Daoy (cell line): ENCODE data around the gene RHOBTB1. TPM values are rescaled to one million over a fixed set of nuclear protein-coding genes. Genes with fewer than 3 reads are reported as not detected.
"Not testable (repeated sequence)": the region's sequence is repeated elsewhere in the genome, so short reads cannot be mapped to it uniquely, and the experiment has no call there.

Source experiments
- DNase-seq: peaks from one replicate; pipeline ENCODE4 v3.0.0-alpha.2; 2015; ENCODE audit warnings: low read depth
- total RNA-seq: library from RNA; depleted of rRNA; stranded (reverse); fragments of >200 nt; shearing (Covaris generic); gene quantifications from 2 replicates; pipeline ENCODE4 v1.2.3, GENCODE V29; 2014; rRNA removed

The RHOBTB1 gene, protein sequence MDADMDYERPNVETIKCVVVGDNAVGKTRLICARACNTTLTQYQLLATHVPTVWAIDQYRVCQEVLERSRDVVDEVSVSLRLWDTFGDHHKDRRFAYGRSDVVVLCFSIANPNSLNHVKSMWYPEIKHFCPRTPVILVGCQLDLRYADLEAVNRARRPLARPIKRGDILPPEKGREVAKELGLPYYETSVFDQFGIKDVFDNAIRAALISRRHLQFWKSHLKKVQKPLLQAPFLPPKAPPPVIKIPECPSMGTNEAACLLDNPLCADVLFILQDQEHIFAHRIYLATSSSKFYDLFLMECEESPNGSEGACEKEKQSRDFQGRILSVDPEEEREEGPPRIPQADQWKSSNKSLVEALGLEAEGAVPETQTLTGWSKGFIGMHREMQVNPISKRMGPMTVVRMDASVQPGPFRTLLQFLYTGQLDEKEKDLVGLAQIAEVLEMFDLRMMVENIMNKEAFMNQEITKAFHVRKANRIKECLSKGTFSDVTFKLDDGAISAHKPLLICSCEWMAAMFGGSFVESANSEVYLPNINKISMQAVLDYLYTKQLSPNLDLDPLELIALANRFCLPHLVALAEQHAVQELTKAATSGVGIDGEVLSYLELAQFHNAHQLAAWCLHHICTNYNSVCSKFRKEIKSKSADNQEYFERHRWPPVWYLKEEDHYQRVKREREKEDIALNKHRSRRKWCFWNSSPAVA
- 4.2 and 5.6 TPM in 2 replicates for total RNA-seq

DNA sequence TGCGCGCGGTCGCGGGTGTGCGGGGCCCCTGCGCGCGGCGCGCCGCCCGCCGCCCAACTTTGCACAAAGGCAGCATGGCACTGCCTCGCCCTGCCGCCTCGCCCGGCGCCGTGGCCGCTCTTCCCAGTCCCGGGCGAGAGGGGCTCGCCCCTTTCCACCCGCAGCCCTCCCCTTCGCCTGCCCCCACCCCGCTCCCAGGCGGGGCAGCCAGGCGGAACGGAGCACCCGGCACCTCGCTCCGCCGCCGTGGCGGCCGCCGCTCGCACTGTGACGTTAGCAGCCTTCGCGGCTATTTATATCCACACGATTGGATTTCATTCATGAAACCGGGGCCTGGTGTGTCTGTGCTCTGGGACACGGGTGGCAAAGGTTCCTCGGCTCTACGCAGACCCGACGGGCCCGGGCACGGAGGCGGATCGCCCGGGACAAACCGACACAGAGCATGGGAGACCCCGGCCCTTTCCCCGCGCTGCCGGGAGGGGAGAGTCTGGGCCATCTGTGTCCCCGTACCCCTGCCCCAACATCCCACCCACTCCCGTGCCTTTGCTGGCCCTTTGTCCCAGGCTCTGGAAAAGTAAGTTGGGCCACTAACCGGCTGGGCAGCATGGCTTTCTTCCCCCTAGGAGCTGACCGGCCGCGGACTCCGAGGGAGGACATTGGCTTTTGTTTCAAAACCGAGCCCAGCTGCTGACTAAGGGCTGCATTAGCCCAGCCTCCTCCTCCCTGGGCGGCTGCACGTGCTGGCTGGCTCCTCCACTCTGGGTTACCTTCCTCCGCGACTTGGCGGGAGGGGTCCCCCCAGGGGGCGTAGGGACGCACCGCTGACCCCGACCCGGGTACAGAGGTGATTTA, at the start of gene RHOBTB1:
TSS of gene RHOBTB1 (minus strand) at position 128 of the 852 bp plus-strand sequence. CDS start 32,643 bp downstream, outside the sequence.
- peak; percentile 74 for DNase-seq

DNA sequence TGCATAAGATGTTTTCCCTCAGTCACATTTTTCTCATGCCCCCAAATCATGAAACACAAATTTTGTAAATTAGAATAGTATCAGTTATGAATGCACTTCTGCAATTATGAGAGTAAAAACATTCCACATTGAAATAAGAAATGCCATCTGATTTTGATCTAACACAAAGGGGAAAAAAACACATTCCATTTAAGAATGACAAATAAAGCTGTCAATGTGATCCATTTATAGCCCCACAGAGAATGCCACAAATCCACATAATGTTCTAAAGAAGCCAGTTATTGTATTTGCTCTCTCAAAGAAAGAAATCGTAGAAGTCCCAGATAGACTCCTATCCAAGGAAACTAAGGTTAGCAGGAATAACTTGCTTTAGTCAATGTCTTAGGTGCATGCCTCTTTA, 48.7 kb upstream of the RHOBTB1 start:
- DNase-seq: no peak

DNA sequence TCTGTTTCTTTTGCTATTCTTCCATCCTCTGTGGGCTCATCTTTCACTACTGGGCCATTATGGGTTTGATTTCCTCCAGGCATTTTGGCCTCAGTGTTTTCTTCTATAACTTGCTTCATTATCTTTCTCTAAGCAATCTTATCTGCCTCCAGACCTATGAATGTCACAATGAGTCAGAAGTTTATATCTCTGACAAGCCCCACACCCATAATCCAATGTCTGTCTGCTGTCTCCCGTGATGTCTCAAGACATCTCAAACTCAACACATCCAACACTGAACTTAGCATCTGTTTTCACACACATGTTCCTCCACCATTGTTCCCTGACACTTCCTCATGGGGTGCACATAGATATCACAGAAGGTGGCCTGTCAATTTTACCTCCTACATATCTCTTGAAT, 46.7 kb upstream of the RHOBTB1 start:
- no peak for DNase-seq

DNA sequence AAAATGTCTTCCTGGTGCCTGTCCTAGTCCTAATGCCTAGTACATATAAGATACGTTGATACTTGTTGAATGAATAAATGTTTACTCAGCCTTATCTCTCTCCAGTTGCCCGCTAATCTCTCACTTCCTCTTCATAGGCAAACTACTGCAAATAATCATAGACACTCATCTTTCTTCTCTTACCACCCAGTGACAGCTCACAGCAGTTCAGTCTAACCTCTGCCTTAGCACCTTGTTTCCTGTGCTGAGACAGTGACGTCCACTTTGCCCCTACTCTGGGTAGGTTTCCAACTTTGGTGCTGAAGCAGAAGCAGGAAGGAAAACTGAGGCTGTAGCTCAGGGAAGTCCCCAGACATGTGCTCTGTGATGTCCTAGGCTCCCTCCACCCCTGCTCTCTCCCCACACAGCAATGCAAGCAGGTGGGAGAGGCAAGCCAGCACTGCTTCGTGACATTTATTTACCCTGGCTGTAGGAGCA, 45.5 kb upstream of the RHOBTB1 start:
- no peak for DNase-seq

DNA sequence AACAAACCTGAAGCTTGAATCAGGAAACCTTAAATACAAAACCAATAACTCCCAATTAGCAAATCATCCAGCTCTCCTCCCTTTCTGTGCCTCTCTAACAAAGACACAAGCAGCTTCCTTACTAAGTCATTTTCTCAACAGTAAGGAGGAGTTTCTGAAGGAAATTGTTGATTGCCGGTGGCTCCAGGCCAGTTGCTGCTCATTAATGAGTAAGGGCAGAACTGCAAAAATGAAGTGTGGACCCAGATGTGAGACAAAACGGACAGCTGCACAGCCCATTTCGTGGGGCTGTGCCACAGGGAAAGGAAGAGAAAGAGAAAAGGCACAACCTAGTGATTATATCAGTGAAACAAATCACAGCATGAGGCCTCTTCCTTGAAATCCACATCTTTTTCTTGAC, 42.8 kb upstream of the RHOBTB1 start:
- no peak for DNase-seq

DNA sequence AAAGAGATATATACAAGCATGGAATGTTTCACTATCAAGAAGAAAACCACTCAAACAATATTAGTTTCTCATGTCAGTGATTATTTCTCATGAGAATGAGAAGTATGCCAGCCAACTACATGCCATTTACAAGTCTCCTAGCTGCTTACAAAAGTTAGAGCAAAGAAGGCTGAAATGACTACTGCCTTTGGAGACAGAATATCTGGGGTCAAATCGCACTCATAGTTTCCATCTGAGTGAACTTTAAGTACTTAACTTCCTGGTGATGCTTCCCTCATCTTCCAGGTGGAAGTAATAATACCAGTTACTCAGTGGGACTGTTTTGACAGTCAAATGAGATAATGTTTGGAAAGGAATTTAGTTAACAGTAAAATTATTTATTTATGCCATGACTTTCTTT, 42.0 kb upstream of the RHOBTB1 start:
- no peak for DNase-seq

DNA sequence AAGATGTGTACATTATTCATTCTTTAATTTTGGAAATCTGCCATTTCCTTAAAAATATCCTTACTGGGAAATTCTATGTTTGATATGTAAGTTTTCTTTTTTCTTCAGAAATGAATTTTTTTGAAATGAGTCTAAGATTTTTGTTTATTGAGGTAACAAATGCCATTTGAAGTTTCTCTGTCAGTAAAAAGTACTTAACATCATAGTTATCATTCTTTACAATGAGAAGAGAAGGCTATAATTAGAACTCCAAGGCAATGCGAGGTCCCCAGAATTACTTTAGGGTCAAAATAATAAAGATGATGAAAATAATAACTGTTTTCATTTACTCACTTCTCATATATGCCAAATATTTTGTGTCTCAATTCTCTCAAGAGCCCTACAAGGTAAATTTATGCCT, 37.0 kb upstream of the RHOBTB1 start:
- no peak for DNase-seq

DNA sequence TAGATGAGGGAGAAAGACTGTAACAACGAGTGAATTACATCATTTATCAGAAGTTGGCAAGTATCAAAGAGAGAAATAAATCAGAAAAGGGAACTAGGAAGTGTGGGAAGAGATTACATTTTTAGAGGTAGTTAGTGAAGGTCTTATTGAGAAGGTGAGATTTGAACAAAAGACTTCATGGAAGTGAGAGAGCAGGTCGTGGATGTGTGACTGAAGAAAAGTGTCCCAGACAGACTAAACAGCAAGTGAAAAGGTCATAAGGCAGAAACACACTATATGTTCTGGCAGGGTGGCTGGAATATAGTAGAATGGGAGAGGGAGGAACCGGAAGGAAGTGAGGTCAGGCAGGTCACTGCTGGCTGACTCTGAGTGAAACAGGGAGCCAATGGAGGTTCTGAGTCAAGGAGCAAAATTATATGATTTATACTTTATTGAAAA, 35.7 kb upstream of the RHOBTB1 start:
- no peak for DNase-seq

DNA sequence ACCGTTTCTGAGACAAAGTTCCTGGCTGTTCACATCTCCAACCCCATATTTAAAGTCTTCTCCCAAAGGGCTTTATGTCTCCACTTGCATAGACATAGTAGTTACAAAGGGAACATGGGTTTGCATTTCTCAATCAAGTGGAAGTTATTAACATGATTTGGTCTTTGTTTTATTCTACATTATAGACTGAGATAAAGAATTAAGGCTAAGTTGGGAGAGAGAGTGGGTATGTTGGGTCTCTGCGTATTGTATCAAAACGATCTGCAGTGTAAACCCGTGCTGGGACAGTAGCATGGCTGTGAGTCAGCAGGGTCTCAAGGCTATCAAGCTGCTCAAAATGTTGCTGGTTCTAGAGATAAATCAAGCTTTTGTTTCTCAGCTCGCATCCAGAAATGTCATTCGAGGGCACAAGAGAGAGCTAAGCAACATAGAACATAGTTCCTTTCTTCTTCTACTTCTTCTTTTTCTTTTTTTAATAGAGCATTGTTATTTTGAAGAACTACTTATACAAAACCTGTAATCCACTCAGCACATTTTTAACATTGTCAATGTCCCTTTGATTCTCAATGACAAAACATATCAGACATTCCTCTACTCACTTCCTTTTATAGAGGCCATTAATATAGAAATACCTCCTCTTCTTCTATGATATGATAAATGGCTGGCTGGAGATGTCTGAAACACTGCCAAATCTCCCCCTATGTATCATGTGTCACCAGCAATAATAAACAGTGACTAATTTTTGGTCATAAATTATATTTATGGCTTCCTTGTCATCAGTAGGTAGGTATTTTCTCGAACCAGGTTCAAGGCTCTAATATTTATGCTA, 34.5 kb upstream of the RHOBTB1 start:
- peak; percentile 51 for DNase-seq

DNA sequence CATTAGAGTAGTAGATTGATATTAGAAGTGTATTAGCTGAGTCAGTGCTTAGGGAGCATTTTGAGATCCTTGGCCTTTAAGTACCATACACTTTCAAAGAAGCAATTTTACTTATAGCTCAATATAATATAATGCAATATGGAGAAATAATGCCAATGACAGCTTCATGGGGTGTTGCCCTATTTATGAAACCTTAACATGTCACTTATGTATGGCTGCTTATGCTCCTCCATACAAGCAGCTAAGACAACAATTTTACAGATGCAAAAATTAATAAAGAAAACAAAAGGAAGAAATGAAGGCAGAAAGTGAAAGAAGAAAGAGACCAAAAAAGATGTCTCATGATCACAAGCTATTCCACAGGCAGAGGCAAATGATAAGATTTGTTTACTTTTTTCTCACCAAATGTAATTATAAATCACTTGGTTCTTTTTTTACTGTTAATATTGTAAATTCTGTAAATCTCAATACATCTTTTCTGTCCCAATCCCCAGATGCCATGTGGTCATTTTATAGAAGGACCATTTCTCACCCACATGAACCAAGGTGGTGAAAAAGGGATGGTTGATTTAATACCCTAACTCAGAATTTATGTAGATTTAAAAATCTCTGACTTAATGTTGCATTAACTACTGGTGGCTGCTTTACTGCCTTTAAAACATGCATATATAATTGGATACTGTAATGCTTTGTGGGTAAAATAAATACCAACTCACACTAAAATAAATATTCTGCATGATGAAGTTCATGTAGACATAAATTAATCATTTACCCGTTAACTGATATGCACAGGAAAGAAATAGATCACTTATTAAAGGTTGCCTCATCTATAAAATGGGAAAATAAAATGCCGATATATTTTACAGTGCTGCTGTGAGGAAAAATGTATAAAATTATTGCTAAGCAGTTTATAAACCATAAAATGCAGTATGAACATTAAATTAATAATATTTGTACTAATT, 33.5 kb upstream of the RHOBTB1 start:
- DNase-seq: no peak

DNA sequence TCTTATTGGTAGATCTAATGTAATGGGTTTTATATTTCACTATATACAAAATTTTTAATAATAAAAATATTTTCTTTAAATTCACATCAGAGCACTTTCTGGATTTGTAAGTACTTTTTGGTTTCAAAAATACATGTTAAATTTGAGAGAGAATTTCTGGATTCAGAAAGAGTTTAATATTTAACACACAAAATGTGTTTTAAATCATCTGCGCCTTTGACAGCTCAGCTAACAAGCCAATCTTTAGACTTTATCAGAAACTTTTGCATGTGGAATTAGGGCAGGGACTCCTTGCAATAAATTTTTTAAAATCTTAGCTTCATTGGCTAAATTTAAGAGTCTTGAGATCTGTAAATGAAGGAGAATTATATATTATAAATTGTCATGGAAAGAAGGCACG, 32.7 kb upstream of the RHOBTB1 start:
- no peak for DNase-seq

DNA sequence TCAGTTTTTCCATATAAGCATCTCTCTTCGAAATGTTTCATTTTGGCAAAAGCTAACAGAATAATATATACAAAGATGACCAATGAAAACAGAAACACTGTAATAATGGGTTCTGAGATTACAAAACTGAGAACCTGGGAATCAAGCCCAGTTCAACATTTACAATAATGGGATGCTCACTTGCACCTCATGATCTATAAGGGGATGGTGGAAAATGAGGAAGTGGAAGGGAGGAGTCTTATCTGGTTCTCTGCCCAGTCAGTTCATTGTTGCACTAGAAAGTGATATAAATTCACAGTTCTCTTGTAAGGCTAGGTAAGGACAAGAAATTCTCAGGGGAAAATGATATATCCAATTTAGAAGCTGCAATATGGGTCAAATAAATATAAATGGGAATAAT, 31.7 kb upstream of the RHOBTB1 start:
- no peak for DNase-seq

DNA sequence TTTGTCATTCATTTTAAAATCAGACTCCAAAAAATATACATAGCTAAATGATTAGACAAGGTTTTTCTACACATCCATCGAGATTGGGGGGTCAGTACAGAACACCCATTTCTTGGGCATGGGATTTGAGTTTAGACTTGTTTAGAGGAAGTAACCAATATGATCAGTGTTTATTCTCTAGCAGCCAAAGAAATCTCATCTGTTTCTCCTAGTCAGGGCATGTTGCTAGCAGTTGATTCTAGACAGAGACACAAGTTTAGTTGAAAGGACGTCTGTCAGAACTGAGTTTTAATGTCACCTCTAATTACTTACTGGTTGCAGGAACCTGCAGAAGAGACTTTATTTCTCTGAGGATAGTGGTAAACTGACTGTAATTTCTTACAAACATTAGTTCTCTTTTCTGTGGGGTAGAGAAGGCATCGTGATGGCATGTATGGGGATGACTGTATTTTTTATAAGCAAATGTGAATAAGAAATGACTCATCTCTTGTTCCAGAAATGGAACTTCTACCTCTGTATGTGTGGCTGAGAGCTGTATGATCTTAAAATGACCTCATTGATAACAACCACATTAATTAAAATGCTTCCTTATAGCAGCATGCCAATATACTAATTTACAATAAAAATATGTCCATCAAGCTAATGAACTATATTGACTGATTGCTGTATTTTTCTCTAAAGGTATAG, 30.6 kb upstream of the RHOBTB1 start:
- peak; percentile 17 for DNase-seq

DNA sequence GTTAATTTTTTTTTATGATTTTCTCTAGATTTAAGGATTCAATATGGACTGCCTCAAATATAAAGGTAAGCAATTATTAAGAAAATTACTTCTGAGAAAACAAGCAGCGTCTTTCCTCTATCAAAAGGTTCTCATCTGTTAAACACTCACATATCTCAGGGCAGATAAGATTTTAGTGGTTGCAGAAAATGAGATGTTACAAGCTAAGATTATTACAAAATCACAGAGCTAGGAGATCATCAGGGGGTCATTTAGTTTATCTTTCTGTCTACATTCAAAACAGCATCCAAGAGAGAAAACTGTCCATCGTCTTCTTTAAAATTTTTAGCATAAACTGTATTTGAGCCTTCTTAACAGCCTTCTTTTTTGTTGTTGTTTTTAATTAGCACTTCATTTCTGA, 29.1 kb upstream of the RHOBTB1 start:
- no peak for DNase-seq

DNA sequence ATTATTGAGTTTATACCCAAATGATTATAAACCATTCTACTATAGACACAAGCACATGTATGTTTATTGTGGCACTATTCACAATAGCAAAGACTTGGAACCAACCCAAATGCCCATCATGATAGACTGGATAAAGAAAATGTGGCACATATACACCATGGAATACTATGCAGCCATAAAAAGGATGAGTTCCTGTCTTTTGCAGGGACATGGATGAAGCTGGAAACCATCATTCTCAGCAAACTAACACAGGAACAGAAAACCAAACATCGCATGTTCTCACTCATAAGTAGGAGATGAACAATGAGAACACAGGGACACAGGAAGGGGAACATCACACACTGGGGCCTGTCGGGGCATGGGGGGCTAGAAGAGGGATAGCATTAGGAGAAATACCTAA, 28.2 kb upstream of the RHOBTB1 start:
- not testable (repeated sequence) for DNase-seq

DNA sequence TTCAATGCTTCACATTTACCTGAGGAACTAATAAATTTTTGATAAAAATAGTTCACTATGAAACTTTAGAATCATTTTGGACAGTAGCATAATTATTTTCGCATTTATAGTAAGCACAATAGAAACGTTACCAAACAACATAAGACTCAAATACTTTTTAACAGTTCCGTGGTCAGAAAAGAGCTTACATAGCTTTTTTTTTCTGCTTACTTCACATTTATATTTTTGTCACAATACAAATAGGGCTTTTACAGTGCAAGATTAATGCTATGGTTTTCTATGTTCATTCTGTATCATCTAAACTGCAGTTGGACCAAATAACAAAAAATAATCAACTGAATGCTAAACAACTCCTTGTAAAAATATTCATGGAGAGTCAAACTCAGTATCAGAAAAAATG, 26.5 kb upstream of the RHOBTB1 start:
- DNase-seq: no peak

DNA sequence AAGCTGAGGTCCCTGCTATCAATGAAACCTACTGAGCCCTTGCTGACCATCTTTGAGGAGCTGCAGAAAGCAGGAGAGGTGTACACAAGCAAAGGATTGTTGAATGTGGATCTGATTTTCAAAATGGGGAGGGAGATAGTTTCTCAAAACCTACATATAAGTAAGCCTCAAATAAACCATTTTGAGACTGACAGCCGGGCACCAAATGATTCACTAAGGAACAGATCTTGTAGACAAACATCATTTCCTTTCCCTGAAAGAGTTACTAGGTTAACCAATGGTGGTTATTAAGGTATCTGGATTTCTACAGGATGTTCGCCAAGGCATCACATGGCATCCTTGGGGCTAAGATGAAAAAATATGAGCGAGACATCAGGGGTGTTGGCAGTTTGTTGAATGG, 24.5 kb upstream of the RHOBTB1 start:
- no peak for DNase-seq

DNA sequence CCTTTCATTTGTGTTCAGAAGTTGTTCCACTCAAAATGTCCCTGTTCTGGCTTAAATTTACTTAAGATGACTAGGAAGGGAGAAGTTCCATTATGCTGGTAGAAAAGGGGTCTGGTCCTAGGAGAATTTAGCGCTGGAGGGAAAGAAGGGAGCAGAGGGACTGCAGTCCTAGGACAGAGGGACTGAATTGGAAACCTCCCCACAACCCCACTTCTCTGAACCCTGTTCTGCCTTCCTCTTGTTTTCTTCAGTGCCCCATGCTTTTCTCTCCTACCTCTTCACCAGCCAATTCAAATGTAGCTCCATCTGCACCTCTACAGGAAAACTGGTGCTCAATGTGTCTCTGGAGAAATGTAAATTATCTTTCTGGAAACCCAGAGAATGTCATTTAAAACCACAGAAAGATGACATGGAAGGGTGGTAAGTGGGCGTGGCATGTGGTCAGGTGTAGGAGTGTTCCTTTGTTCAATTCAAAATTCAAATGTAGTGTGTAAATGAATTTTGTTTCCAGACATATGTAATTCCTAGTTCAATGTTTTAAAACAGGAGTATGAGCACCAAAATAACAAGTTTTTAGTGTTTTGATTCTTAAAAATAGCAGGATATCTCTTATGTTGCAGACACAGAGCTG, 24.0 kb upstream of the RHOBTB1 start:
- no peak for DNase-seq

DNA sequence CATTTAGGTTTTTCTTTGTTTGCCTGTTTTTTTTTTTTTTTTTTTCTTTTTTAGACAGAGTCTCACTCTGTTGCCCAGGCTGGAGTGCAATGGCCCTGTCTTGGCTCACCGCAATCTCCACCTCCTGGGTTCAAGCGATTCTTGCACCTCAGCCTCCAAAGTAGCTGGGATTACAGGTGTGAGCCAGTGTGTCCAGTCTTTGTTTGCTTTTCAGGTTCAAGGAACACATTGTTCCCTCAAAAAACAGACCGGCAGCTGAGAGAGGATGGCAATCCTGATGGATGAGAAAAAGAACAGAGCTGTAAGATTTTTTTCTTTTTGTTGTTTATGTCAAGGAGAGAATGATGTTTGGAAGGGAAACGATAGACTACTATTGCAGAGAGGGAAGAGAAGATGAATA, 23.3 kb upstream of the RHOBTB1 start:
- no peak for DNase-seq
